Neural crest cell (in vitro differentiated cells): ENCODE measurements around the gene PXDN. TPM values are rescaled to one million over a fixed set of nuclear protein-coding genes. Genes with fewer than 3 reads are reported as not detected.

ENCODE experiments used
- DNase-seq: peaks from one replicate; pipeline ENCODE4 v3.0.0; 2021; ENCODE audit warnings: low read depth, mixed read lengths, low spot score
- H3K27ac Mint-ChIP-seq: one replicate; pipeline ENCODE4 v1.8.0; 2021; ENCODE audit warnings: mild to moderate bottlenecking, mixed read lengths; ENCODE audit not compliant: unreplicated experiment
- H3K27me3 Mint-ChIP-seq: 2 replicates; pipeline ENCODE4 v1.8.0; 2021; ENCODE audit warnings: low read depth, mild to moderate bottlenecking, mixed read lengths
- H3K36me3 Mint-ChIP-seq: 2 replicates; pipeline ENCODE4 v1.8.0; 2021; ENCODE audit warnings: low read depth, mild to moderate bottlenecking, mixed read lengths
- H3K4me1 Mint-ChIP-seq: 2 replicates; pipeline ENCODE4 v1.8.0; 2021; ENCODE audit warnings: mixed read lengths
- H3K4me3 Mint-ChIP-seq: one replicate; pipeline ENCODE4 v1.8.0; 2021; ENCODE audit warnings: mild to moderate bottlenecking, mixed read lengths
- H3K9me3 Mint-ChIP-seq: 2 replicates; pipeline ENCODE4 v1.8.0; 2021; ENCODE audit warnings: mixed read lengths
- total RNA-seq: library from RNA; stranded (reverse); gene quantifications from 2 replicates; pipeline ENCODE4 v1.2.1, GENCODE V29; 2021
- TF ChIP-seq, protein P1 (sequence below): fragments of 200-600 bp; sonication (generic); conservative IDR thresholded peaks from 2 replicates; pipeline ENCODE4 v1.5.0; 2021; ENCODE audit warnings: antibody characterized with exemption, mild to moderate bottlenecking

PXDN gene
- total RNA-seq, 1 donor from 2014 or later, result 218 TPM

DNA sequence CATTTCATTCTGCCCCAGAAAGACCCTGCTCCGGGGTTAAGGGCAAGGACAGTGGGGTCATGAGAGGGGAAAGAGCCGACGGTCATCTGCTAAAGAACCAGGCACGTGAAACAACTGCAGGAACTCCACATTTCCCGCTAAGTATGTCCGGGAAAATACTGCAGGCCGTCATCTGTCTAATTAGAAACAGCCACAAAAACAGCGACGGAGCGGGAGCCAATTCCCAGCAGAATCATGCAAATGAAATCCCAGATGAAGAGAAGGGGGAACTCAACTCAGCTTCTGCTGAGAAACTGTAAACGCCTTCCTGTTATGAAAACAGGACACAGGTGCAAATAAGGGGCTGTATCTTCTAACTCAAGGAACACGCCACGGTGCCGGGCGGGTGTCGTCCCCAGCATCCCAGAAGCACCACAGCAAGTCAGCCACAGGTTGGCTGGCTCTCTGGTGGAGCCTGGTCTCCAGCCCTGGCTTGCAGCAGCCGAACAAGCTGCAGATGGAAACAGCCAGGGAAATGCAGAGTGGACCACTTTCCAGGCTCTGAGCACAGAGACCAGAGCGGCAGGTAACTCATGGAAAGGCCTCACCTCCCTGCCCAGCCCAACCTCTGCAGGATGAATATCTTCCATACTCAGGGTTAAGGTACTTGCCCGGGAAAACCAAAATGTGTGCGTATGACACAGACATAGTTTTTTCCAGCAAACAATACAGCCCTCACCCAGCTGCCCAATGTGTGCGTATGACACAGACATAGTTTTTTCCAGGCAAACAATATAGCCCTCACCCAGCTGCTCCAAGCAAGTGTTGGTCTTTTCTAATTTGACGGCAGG is 28.9 kb downstream of the PXDN start:
- Mint-ChIP-seq H3K4me3 (peak overlapping the region; percentile 64), H3K27ac (no peak overlapping the region), H3K27me3 (no peaks in the 10 kb centered on the region), H3K36me3 (peaks cover 6% of the 10 kb centered on the region), H3K4me1 (peaks cover 56% of the 10 kb centered on the region), H3K9me3 (peaks cover 10% of the 10 kb centered on the region)
- DNase-seq, result no peak
- TF ChIP-seq, protein P1, sequence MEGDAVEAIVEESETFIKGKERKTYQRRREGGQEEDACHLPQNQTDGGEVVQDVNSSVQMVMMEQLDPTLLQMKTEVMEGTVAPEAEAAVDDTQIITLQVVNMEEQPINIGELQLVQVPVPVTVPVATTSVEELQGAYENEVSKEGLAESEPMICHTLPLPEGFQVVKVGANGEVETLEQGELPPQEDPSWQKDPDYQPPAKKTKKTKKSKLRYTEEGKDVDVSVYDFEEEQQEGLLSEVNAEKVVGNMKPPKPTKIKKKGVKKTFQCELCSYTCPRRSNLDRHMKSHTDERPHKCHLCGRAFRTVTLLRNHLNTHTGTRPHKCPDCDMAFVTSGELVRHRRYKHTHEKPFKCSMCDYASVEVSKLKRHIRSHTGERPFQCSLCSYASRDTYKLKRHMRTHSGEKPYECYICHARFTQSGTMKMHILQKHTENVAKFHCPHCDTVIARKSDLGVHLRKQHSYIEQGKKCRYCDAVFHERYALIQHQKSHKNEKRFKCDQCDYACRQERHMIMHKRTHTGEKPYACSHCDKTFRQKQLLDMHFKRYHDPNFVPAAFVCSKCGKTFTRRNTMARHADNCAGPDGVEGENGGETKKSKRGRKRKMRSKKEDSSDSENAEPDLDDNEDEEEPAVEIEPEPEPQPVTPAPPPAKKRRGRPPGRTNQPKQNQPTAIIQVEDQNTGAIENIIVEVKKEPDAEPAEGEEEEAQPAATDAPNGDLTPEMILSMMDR, result no peak

DNA sequence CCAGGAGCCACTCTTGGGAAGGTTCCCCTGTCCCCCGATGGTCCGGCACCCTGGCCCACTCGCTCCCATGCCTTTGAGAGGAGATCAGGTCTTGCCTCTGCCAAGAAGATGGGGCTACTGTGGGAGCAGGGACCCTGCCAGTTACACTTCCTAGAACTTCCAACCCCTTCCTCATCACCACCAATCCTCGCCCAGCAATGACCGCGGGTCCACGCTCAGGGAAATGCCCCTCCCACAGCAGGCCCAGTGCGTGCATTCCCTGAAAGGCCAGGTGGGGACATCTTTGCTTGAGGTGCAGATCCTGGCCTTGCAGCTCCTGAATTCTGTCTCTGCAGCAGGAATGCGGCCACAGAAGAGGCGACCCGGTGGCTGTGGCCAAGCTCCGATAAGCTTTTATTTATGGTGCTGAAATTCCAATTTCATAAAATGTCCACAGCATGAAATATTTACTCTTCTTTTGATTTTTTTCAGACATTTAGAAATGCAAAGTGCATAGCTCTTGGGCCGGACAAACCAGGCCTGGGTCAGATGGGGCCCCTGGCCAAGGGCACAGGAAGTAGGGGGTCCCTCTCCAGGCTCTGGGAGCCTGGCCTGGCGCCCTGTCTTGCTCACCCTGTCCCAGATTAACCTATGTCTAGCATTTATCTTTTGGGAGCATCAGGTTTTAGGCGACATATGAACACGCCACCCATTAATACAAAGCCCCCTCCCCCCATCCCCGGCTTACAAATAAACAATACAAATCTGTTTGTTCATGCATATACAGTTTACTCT is 29.8 kb downstream of the PXDN start:
- Mint-ChIP-seq H3K27me3 (no peaks in the 10 kb centered on the region), H3K9me3 (peaks cover 10% of the 10 kb centered on the region), H3K27ac (peak overlapping the region; percentile 65), H3K4me1 (peaks cover 63% of the 10 kb centered on the region), H3K4me3 (peak overlapping the region; percentile 64), H3K36me3 (peaks cover 6% of the 10 kb centered on the region)
- TF ChIP-seq, protein P1, result no peak
- no peak for DNase-seq

DNA sequence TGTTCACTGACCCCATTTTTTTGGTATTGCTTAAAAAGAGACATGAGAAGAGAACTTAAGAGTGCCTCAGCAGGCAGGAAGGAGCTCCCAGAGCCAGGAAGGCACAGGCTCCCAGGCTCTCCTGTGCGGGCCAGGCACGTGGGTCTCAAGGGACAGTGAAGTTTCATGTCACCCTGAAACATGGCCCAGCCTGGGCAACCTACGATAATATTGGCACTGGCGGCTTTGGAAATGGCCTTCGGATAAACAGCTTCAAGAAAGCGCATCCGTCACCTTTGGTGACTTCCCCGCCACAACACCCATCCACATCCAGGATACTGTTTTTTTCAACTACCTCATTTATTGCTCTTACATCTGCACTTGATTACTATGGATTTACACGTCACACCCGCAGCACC is 30.5 kb downstream of the PXDN start:
- Mint-ChIP-seq H3K27me3 (no peaks in the 10 kb centered on the region), H3K36me3 (peaks cover 6% of the 10 kb centered on the region), H3K4me1 (peaks cover 66% of the 10 kb centered on the region), H3K27ac (peak overlapping the region; percentile 65), H3K9me3 (peaks cover 10% of the 10 kb centered on the region), H3K4me3 (no peak overlapping the region)
- TF ChIP-seq, protein P1, result no peak
- DNase-seq, result no peak

DNA sequence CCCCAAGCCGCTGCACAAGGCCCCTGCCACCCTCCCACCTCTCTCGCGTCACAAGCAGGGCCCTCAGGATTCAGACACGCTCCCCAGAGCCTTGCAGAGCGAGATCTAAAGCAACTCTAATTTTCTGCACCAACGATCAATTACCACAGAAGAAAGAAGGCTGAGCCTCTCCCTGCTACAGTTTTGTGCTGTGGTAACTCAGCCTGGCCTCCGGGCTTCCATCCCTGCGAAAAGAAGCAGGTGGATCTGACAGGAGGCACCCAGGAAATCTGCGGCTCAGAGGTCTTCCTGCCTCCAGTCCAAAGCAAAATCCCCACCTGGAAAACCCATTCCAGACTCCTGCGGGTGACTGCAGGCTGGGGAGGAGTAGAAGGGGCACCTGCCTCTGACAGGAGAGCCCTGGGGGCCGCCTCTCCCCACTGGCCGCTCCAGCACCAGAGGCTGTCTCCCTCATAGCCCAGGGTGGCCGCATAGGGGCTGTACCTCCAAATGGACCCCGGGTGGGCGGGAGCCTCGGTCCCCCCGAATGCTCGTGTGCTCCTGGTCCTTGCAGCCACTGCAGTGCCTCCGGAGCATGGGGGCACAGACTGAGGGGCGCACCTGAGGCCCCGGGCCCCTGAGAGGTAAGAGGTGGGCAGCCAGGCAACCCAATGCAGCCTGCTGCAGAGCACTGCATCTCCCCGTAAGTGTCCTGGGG is 31.0 kb downstream of the PXDN start:
- no peak overlapping the region for H3K27ac Mint-ChIP-seq
- peaks cover 69% of the 10 kb centered on the region for H3K4me1 Mint-ChIP-seq
- TF ChIP-seq, protein P1, result no peak
- H3K9me3 Mint-ChIP-seq, result peaks cover 8% of the 10 kb centered on the region
- DNase-seq, result no peak
- H3K27me3 Mint-ChIP-seq, result no peaks in the 10 kb centered on the region
- peaks cover 1% of the 10 kb centered on the region for H3K36me3 Mint-ChIP-seq
- H3K4me3 Mint-ChIP-seq, result peak overlapping the region; percentile 19

DNA sequence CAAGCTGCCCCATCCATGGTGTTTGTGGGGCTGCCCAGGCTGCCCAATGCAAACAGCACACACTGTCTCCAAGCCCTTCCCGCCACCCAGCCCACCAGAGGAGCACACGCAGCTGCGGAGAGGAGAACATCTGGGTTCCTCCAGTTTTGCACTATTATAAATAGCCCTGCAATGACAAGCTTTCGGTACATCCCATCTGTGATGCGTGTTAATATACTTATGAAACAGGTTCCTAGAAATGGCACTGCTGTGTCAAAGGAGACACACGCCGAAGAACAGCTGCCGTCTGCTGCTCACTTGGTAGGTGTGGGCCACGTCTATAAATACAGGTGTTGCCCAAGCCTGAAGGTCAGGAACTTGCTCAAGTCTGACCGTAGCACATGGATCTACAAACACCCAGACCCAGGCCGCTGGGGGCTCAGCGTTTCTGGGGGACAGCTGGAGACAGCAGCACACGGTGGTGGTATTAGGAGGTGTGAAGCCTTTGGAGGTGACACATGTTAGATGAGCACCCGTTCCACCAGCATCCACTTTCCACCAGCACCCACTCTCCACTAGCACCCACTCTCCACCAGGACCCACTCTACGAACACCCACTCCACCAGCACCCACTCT is 34.3 kb downstream of the PXDN start:
- peaks cover 61% of the 10 kb centered on the region for H3K4me1 Mint-ChIP-seq

More for the DNA sequence above, 34.3 kb downstream of the PXDN start:
- no peaks in the 10 kb centered on the region for H3K27me3 Mint-ChIP-seq
- H3K9me3 Mint-ChIP-seq, result no peaks in the 10 kb centered on the region
- H3K4me3 Mint-ChIP-seq, result peak overlapping the region; percentile 19
- TF ChIP-seq, protein P1, result no peak
- no peak for DNase-seq
- no peak overlapping the region for H3K27ac Mint-ChIP-seq
- H3K36me3 Mint-ChIP-seq, result no peaks in the 10 kb centered on the region
